PC-9 (cell line): Measurements from ENCODE around the gene MET. TPM values are rescaled to one million over a fixed set of nuclear protein-coding genes. Genes with fewer than 3 reads are reported as not detected.
"Not testable (repeated sequence)": the region's sequence is repeated elsewhere in the genome, so short reads cannot be mapped to it uniquely, and the experiment has no call there.

Experiments
- BruUV-seq: library from RNA; stranded (reverse); fragments of 400-500 nt; replicated peaks from 2 replicates; lab custom pipeline; 2021; lab: Mats Ljungman, UMichigan
- CTCF ChIA-PET: fragments of 300-600 bp; sonication (Branson Sonifier 250); formaldehyde crosslinking; loops from one replicate; lab custom pipeline; 2022; ENCODE audit warnings: antibody characterized with exemption; lab: Charles Lee
- POLR2A ChIA-PET: fragments of 300-600 bp; sonication (Branson Sonifier 250); formaldehyde crosslinking; loops from one replicate; lab custom pipeline; 2022; ENCODE audit warnings: antibody characterized with exemption; ENCODE audit not compliant: unreplicated experiment; lab: Charles Lee
- DNase-seq, 2 experiments: peaks; one replicate each; pipeline versions ENCODE4 v3.0.0 to v3.0.0-alpha.2; 2015 to 2022; ENCODE audit warnings: mixed read lengths in 1 of 2
- H2AFZ ChIP-seq: fragments of 200-600 bp; sonication (generic); 2 replicates; pipeline ENCODE4 v1.8.1; 2017; ENCODE audit warnings: antibody characterized with exemption
- H3F3A ChIP-seq: fragments of 200-600 bp; sonication (generic); 2 replicates; pipeline ENCODE4 v1.8.1; 2017; ENCODE audit warnings: antibody characterized with exemption, mild to moderate bottlenecking, low read depth; ENCODE audit not compliant: insufficient read depth
- H3K27ac ChIP-seq: fragments of 200-600 bp; sonication (generic); 2 replicates; pipeline ENCODE4 v1.6.1; 2016; ENCODE audit warnings: mixed run types
- H3K27me3 ChIP-seq: fragments of 200-600 bp; sonication (generic); 2 replicates; pipeline ENCODE4 v1.6.1; 2016; ENCODE audit warnings: low read depth, mixed run types; ENCODE audit not compliant: insufficient read depth
- H3K36me3 ChIP-seq: fragments of 200-600 bp; sonication (generic); 2 replicates; pipeline ENCODE4 v1.6.1; 2016; ENCODE audit warnings: low read depth, mixed run types
- H3K4me1 ChIP-seq: fragments of 200-600 bp; sonication (generic); replicated peaks from 2 replicates; pipeline ENCODE4 v1.6.1; 2016; ENCODE audit warnings: mixed run types; ENCODE audit not compliant: insufficient read depth
- H3K4me2 ChIP-seq: fragments of 200-600 bp; sonication (generic); 2 replicates; pipeline ENCODE4 v1.6.1; 2017; ENCODE audit warnings: mixed run types
- H3K4me3 ChIP-seq: fragments of 200-600 bp; sonication (generic); 2 replicates; pipeline ENCODE4 v1.6.1; 2016; ENCODE audit warnings: mixed run types
- H3K79me2 ChIP-seq: fragments of 200-600 bp; sonication (generic); 2 replicates; pipeline ENCODE4 v1.6.1; 2017; ENCODE audit warnings: low read depth, mixed run types
- H3K9me2 ChIP-seq: fragments of 200-600 bp; sonication (generic); 2 replicates; pipeline ENCODE4 v1.8.1; 2017; ENCODE audit warnings: mild to moderate bottlenecking; ENCODE audit not compliant: insufficient read depth
- H3K9me3 ChIP-seq: fragments of 200-600 bp; sonication (generic); 2 replicates; pipeline ENCODE4 v1.8.1; 2016; ENCODE audit warnings: low read depth; ENCODE audit not compliant: insufficient read depth
- H4K20me1 ChIP-seq: fragments of 200-600 bp; sonication (generic); 2 replicates; pipeline ENCODE4 v1.8.1; 2017; ENCODE audit not compliant: insufficient read depth
- EZH2 ChIP-seq: fragments of 200-600 bp; sonication (generic); IDR thresholded peaks from 2 replicates; pipeline ENCODE4 v1.8.0; 2017; ENCODE audit warnings: antibody characterized with exemption, low read depth
- intact Hi-C: fragments of 100-400 bp; cut with micrococcal nuclease; formaldehyde crosslinking; loops from one replicate; pipeline ENCODE4 v1.10.0; 2022; ENCODE audit not compliant: unreplicated experiment
- total RNA-seq: library from RNA; stranded (reverse); gene quantifications from 2 replicates; pipeline ENCODE4 v1.2.3, GENCODE V29; 2021
- TF ChIP-seq, protein P1 (sequence below): fragments of 200-600 bp; sonication (generic); conservative IDR thresholded peaks from 2 replicates; pipeline ENCODE4 v1.6.1; 2017; ENCODE audit warnings: mixed run types, antibody characterized with exemption, mild to moderate bottlenecking, moderate library complexity

The MET gene
- total RNA-seq, 1 experiment from 2014 or later, result 287 TPM

- no peak overlapping the region for H2AFZ ChIP-seq
- no peaks in the 10 kb centered on the region for H3K79me2 ChIP-seq
- intact Hi-C loops, result no loop called here
- BruUV-seq, result no TSS peak
- H4K20me1 ChIP-seq, result no peaks in the 10 kb centered on the region
- POLR2A ChIA-PET, result no interaction called here
- peaks cover 33% of the 10 kb centered on the region; the same call in 1 of the 2 replicates for H3K36me3 ChIP-seq
- H3F3A ChIP-seq, result no peaks in the 10 kb centered on the region
- no peak overlapping the region for H3K27ac ChIP-seq
- H3K9me2 ChIP-seq, result no peaks in the 10 kb centered on the region
- peaks cover 2% of the 10 kb centered on the region; the same call in 1 of the 2 replicates for H3K9me3 ChIP-seq
- H3K4me3 ChIP-seq, result no peak overlapping the region
- no peaks in the 10 kb centered on the region for H3K27me3 ChIP-seq
- TF ChIP-seq, protein P1, sequence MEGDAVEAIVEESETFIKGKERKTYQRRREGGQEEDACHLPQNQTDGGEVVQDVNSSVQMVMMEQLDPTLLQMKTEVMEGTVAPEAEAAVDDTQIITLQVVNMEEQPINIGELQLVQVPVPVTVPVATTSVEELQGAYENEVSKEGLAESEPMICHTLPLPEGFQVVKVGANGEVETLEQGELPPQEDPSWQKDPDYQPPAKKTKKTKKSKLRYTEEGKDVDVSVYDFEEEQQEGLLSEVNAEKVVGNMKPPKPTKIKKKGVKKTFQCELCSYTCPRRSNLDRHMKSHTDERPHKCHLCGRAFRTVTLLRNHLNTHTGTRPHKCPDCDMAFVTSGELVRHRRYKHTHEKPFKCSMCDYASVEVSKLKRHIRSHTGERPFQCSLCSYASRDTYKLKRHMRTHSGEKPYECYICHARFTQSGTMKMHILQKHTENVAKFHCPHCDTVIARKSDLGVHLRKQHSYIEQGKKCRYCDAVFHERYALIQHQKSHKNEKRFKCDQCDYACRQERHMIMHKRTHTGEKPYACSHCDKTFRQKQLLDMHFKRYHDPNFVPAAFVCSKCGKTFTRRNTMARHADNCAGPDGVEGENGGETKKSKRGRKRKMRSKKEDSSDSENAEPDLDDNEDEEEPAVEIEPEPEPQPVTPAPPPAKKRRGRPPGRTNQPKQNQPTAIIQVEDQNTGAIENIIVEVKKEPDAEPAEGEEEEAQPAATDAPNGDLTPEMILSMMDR, result no peak
- no peak for TF ChIP-seq EZH2
- DNase-seq, result no peak
- CTCF ChIA-PET, result no interaction called here
- no peak overlapping the region for H3K4me2 ChIP-seq
- H3K4me1 ChIP-seq, result no peaks in the 10 kb centered on the region
These were observed 85.3 kb downstream of the MET start for GRCh38 chr7:116757283-116757682.

DNA sequence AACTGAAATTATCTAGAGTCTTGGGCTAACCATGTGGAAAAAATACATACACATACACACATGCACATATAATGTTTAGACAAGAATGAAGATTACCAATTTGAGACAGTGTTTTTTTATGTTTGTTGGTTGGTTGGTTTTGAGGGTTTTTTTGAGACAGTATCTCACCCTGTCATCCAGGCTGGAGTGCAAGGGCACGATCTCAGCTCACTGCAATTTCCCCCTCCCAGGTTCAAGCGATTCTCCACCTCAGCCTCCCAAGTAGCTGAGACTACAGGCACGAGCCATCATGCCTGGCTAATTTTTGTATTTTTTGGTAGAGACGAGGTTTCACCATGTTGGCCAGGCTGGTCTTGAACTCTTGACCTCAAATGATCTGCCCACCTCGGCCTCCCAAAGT, 87.6 kb downstream of the MET start:
- H3K27ac ChIP-seq, CTCF ChIA-PET, H3K4me3 ChIP-seq, H3K9me3 ChIP-seq, POLR2A ChIA-PET, H4K20me1 ChIP-seq, H3K27me3 ChIP-seq, H3K79me2 ChIP-seq, H3K9me2 ChIP-seq, H3K4me2 ChIP-seq, H3K4me1 ChIP-seq, DNase-seq, H2AFZ ChIP-seq, H3F3A ChIP-seq: not testable (repeated sequence)
- TSS peak; percentile 13 for BruUV-seq
- intact Hi-C loops, result loop anchor here (2.0 kb wide), 1 partner anchor 19 kb away; no protein-coding TSS in a partner anchor
- peaks cover 41% of the 10 kb centered on the region for H3K36me3 ChIP-seq

- no peak overlapping the region for H3K27ac ChIP-seq
- no peak overlapping the region for H3K4me3 ChIP-seq
- ChIA-PET POLR2A (interaction anchor here (0.6 to 0.7 kb wide), 3 partner anchors 24 to 55 kb away, joined by 3 to 10 read pairs (median 4); no protein-coding TSS in a partner anchor), CTCF (no interaction called here)
- H3K79me2 ChIP-seq, result no peaks in the 10 kb centered on the region
- no TSS peak for BruUV-seq
- H3K27me3 ChIP-seq, result no peaks in the 10 kb centered on the region
- H3F3A ChIP-seq, result no peaks in the 10 kb centered on the region
- no peaks in the 10 kb centered on the region for H3K4me1 ChIP-seq
- no peaks in the 10 kb centered on the region for H3K9me2 ChIP-seq
- H2AFZ ChIP-seq, result no peak overlapping the region
- peaks cover 34% of the 10 kb centered on the region for H3K36me3 ChIP-seq
- no peak for TF ChIP-seq EZH2
- TF ChIP-seq, protein P1, result no peak
- no peak overlapping the region for H3K4me2 ChIP-seq
- intact Hi-C loops, result no loop called here
- no peaks in the 10 kb centered on the region for H4K20me1 ChIP-seq
- DNase-seq, result no peak
- H3K9me3 ChIP-seq, result peaks cover 2% of the 10 kb centered on the region; the same call in 1 of the 2 replicates
These were observed 91.0 kb downstream of the MET start for GRCh38 chr7:116762971-116763370.

DNA sequence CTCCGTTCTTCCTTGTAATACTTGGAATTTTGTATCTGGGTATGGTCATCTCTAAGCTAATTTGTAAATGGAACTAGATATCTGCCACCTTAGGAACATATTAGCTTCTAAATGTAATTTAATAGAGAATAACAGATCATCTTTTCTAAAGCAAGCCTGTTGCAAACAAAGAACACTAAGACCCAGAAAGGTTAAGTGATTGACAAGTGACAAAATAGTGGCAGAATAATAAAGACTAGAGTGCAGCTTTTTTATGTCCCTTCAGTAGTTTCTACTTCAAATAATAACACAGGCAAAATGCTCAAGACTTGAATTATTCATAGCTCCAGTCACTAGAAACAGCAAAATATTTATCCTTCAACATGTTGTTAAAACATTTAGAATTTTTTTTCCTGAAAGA, 91.7 kb downstream of the MET start:
- CTCF ChIA-PET, result no interaction called here
- Histone ChIP-seq H3F3A (no peaks in the 10 kb centered on the region), H3K9me2 (no peaks in the 10 kb centered on the region), H3K9me3 (peaks cover 2% of the 10 kb centered on the region; the same call in 1 of the 2 replicates), H3K4me2 (no peak overlapping the region), H3K27ac (no peak overlapping the region), H2AFZ (no peak overlapping the region), H3K4me3 (no peak overlapping the region), H3K79me2 (no peaks in the 10 kb centered on the region), H3K4me1 (no peaks in the 10 kb centered on the region), H4K20me1 (no peaks in the 10 kb centered on the region), H3K27me3 (no peaks in the 10 kb centered on the region), H3K36me3 (peaks cover 30% of the 10 kb centered on the region)
- DNase-seq, result no peak
- POLR2A ChIA-PET, result interaction anchor here (0.5 kb wide), 2 partner anchors 12 to 52 kb away, joined by 4 to 5 read pairs; no protein-coding TSS in a partner anchor
- intact Hi-C loops, result no loop called here
- BruUV-seq, result no TSS peak
- no peak for TF ChIP-seq EZH2
- TF ChIP-seq, protein P1, result no peak
